ENCODE results near the gene ADM5. TPM values are rescaled to one million over a fixed set of nuclear protein-coding genes. Genes with fewer than 3 reads are reported as not detected.

ADM5 gene
- total and polyA plus RNA-seq, 2 experiments from 2014 or later, result 0.50 TPM; not detected in 1

DNA sequence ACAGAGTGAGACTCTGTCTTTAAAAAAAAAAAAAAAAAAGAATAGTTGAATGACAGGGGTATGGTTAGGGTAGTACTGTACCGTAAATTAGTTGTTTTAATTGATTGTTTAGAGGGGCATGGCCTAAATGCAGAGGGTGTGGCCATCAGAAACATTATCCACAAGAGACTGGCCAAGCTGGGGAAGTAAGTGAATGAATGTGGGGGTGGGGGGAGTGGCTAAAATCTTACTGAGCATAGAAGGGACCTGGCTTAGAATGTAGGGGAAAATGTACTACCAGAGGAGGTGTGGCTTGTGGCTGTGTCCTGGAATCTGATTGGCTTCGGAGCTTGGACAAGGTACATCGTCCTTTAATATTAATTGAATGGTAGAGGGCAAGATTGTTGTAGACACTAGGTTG is 19.9 kb upstream of the ADM5 start:
- TF ChIP-seq, protein P1, sequence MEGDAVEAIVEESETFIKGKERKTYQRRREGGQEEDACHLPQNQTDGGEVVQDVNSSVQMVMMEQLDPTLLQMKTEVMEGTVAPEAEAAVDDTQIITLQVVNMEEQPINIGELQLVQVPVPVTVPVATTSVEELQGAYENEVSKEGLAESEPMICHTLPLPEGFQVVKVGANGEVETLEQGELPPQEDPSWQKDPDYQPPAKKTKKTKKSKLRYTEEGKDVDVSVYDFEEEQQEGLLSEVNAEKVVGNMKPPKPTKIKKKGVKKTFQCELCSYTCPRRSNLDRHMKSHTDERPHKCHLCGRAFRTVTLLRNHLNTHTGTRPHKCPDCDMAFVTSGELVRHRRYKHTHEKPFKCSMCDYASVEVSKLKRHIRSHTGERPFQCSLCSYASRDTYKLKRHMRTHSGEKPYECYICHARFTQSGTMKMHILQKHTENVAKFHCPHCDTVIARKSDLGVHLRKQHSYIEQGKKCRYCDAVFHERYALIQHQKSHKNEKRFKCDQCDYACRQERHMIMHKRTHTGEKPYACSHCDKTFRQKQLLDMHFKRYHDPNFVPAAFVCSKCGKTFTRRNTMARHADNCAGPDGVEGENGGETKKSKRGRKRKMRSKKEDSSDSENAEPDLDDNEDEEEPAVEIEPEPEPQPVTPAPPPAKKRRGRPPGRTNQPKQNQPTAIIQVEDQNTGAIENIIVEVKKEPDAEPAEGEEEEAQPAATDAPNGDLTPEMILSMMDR (IDR thresholded peaks at IDR 0.05; ENCODE audit: poor library complexity), result no peak
- TF ChIP-seq EZH2phosphoT487 (IDR thresholded peaks at IDR 0.05; ENCODE audit: low read depth, severe bottlenecking, unreplicated experiment) (no peak), EZH2 (IDR thresholded peaks at IDR 0.05; ENCODE audit: borderline replicate concordance) (no peak)
- Histone ChIP-seq H4K20me1 (ENCODE audit: insufficient read depth, poor library complexity, severe bottlenecking) (no peaks in the 10 kb centered on the region), H2AFZ (no peak overlapping the region), H3K36me3 (replicated peaks; ENCODE audit: insufficient read depth, low read depth) (no peaks in the 10 kb centered on the region), H3K9me2 (replicated peaks; ENCODE audit: insufficient read depth) (no peaks in the 10 kb centered on the region), H3K27ac (no peak overlapping the region), H3K27me3 (no peaks in the 10 kb centered on the region), H3K79me2 (peaks cover 25% of the 10 kb centered on the region), H3K9me3 (ENCODE audit: low read depth) (no peaks in the 10 kb centered on the region), H3K4me3 (no peak overlapping the region), H3K4me2 (no peak overlapping the region), H3K4me1 (ENCODE audit: insufficient read depth) (peaks cover 11% of the 10 kb centered on the region)
- 94% methylated on average over 3 of the region's 3 CpGs for WGBS (ENCODE audit: low lambda C conversion rate, missing lambda C conversion rate)
- DNase-seq (ENCODE audit: low spot score), result no peak

DNA sequence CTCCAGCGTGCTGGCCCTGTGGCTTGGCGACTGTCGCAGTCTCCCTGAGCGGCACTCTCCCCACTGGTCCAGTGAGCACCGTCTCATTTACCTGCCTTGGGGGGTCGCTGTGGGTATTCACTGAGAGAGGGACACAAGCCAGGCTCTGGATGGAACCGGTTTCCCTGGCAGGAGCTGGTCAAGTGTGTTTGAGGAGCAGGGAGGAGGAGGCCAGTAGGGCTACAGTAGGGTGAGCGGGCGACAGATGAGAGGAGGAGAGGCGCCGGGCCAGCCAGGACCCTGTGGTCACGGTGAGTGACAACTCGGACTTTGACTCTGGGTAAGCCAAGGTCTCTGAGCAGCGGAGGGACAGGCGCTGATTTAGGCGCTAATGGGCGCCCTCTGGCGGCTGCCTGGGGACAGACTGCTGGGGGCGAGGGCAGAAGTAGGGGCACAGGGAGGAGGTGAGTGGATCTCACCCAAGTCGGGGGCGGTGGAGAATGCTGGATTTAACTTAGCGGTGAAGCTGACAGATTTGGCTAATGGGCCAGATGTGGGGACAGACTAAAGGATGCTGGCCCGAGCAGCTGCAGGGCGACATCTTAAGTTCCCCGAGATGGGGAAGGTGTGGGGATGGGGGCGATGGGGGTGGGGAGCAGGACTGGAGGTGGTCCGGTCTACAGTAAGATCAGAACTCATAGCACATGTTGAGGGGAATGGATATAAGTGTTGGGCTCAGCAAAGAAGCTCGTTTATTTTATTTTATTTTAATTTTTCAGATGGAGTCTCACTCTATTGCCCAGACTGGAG is 17.1 kb upstream of the ADM5 start:
- H2AFZ ChIP-seq, result peak overlapping the region; percentile 53

DNA sequence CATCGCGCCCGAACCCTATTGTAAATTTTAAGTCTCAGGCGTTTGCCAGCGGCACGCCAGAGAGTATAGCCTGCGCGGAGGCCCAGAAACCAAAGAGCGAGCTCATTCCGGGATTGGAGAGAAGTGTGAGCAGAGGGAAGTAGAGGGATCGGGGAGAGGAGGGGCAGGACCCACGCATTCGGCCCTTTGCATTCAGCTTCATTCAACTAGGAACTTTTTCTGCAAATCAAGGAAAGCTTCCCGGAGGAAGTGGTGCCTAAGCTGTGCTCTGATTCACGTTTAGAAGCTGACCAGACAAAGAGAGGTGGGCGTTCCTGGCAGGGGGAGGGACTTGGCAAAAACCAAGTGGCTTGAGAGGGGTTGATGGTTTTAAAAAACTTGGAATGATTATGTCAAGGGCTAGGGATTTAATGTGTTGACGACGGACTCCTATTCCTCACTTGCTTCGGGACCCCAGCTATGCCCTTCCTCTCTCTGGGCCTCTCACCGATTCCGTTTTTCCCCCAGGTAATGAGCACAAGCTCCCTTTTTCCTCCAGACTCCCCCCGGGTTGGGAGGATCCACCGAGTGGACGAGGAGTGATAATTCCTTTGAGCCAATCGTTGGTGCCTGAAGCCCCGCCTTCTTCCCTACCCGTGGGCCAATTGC is 13.1 kb upstream of the ADM5 start:
- Histone ChIP-seq H3K4me3 (peak overlapping the region; percentile 24), H3K27ac (peak overlapping the region; percentile 92), H3K36me3 (replicated peaks; ENCODE audit: insufficient read depth, low read depth) (no peaks in the 10 kb centered on the region), H3K4me1 (ENCODE audit: insufficient read depth) (peaks cover 19% of the 10 kb centered on the region), H3K27me3 (no peaks in the 10 kb centered on the region), H3K9me3 (ENCODE audit: low read depth) (no peaks in the 10 kb centered on the region), H4K20me1 (ENCODE audit: insufficient read depth, poor library complexity, severe bottlenecking) (peaks cover 22% of the 10 kb centered on the region), H3K4me2 (peak overlapping the region; percentile 67), H2AFZ (peak overlapping the region; percentile 38), H3K9me2 (replicated peaks; ENCODE audit: insufficient read depth) (no peaks in the 10 kb centered on the region), H3K79me2 (peaks cover 39% of the 10 kb centered on the region)
- DNase-seq (ENCODE audit: low spot score), result peak; percentile 94
- 3% methylated on average over 27 of the region's 27 CpGs for WGBS (ENCODE audit: low lambda C conversion rate, missing lambda C conversion rate)
- TF ChIP-seq EZH2 (IDR thresholded peaks at IDR 0.05; ENCODE audit: borderline replicate concordance) (no peak), EZH2phosphoT487 (IDR thresholded peaks at IDR 0.05; ENCODE audit: low read depth, severe bottlenecking, unreplicated experiment) (no peak)
- TF ChIP-seq, protein P1 (IDR thresholded peaks at IDR 0.05; ENCODE audit: poor library complexity), result no peak

More for the DNA sequence above, 17.1 kb upstream of the ADM5 start:
- peaks cover 14% of the 10 kb centered on the region for H3K79me2 ChIP-seq
- no peaks in the 10 kb centered on the region for H3K27me3 ChIP-seq
- TF ChIP-seq EZH2 (IDR thresholded peaks at IDR 0.05; ENCODE audit: borderline replicate concordance) (no peak), EZH2phosphoT487 (IDR thresholded peaks at IDR 0.05; ENCODE audit: low read depth, severe bottlenecking, unreplicated experiment) (no peak)
- TF ChIP-seq, protein P1 (IDR thresholded peaks at IDR 0.05; ENCODE audit: poor library complexity), result peak; percentile 94
- H3K4me3 ChIP-seq, result no peak overlapping the region
- no peaks in the 10 kb centered on the region for H4K20me1 ChIP-seq (ENCODE audit: insufficient read depth, poor library complexity, severe bottlenecking)
- H3K27ac ChIP-seq, result peak overlapping the region; percentile 95
- no peaks in the 10 kb centered on the region for H3K9me2 ChIP-seq (replicated peaks; ENCODE audit: insufficient read depth)
- peak; percentile 93 for DNase-seq (ENCODE audit: low spot score)
- peak overlapping the region; percentile 72 for H3K4me2 ChIP-seq
- H3K9me3 ChIP-seq (ENCODE audit: low read depth), result no peaks in the 10 kb centered on the region
- no peaks in the 10 kb centered on the region for H3K36me3 ChIP-seq (replicated peaks; ENCODE audit: insufficient read depth, low read depth)
- WGBS (ENCODE audit: low lambda C conversion rate, missing lambda C conversion rate), result 33% methylated on average over 24 of the region's 28 CpGs
- peaks cover 7% of the 10 kb centered on the region for H3K4me1 ChIP-seq (ENCODE audit: insufficient read depth)

Data from hepatocyte (in vitro differentiated cells).